Spleen (tissue), 11 donors: ENCODE data around the gene DYDC1. TPM values are rescaled to one million over a fixed set of nuclear protein-coding genes. Genes with fewer than 3 reads are reported as not detected.

Experiments
- DNase-seq: peaks from one replicate; pipeline ENCODE4 v3.0.0-alpha.2; 2020
- H3K27ac ChIP-seq, 8 donors: fragments of 200-600 bp; sonication (generic) in 7 of 8; 1 replicate in 4 of 8; 2 replicates in 4 of 8; pipeline versions ENCODE4 v1.5.0 to v1.8.0; 2016 to 2021; ENCODE audit warnings: inconsistent platforms in 4 of 8, mild to moderate bottlenecking in 4 of 8, moderate library complexity in 1 of 8
- H3K27me3 ChIP-seq, 7 donors: fragments of 200-600 bp; sonication (generic) in 6 of 7; replicated peaks in 1 of 7; 1 replicate in 4 of 7; 2 replicates in 3 of 7; pipeline versions ENCODE4 v1.5.0 to v1.8.0; 2016 to 2021; ENCODE audit warnings: inconsistent platforms in 3 of 7, mild to moderate bottlenecking in 1 of 7
- H3K36me3 ChIP-seq, 6 donors: fragments of 200-600 bp; sonication (generic) in 5 of 6; 1 replicate in 4 of 6; 2 replicates in 2 of 6; pipeline versions ENCODE4 v1.5.0 to v1.8.0; 2016 to 2021; ENCODE audit warnings: inconsistent platforms in 2 of 6
- H3K4me1 ChIP-seq, 6 donors: fragments of 200-600 bp; sonication (generic) in 5 of 6; 1 replicate in 3 of 6; 2 replicates in 3 of 6; pipeline versions ENCODE4 v1.5.0 to v1.8.0; 2016 to 2021; ENCODE audit warnings: inconsistent platforms in 3 of 6
- H3K4me3 ChIP-seq, 8 donors: fragments of 200-600 bp; sonication (generic) in 7 of 8; 1 replicate in 4 of 8; 2 replicates in 4 of 8; pipeline versions ENCODE4 v1.5.0 to v1.8.0; 2016 to 2021; ENCODE audit warnings: inconsistent platforms in 4 of 8, mild to moderate bottlenecking in 4 of 8, moderate library complexity in 2 of 8
- H3K9me3 ChIP-seq, 8 donors: fragments of 200-600 bp; sonication (generic) in 7 of 8; 1 replicate in 4 of 8; 2 replicates in 4 of 8; pipeline versions ENCODE4 v1.5.0 to v1.8.0; 2016 to 2021; ENCODE audit warnings: inconsistent platforms in 4 of 8
- CTCF ChIP-seq, 11 experiments: fragments of 200-600 bp in 7 of 11; fragments of 450-650 bp in 4 of 11; sonication (generic) in 4 of 11; IDR thresholded peaks in 8 of 11; conservative IDR thresholded peaks in 3 of 11; 1 replicate in 7 of 11; 2 replicates in 4 of 11; pipeline versions ENCODE4 v1.4.0 to v1.8.0; 2016 to 2021; ENCODE audit warnings: antibody characterized with exemption in 11 of 11, inconsistent platforms in 4 of 11, mild to moderate bottlenecking in 1 of 11
- POLR2A ChIP-seq, 3 donors: fragments of 450-650 bp; IDR thresholded peaks; one replicate each; pipeline ENCODE4 v1.5.1; 2017; ENCODE audit warnings: antibody characterized with exemption in 3 of 3, mild to moderate bottlenecking in 1 of 3
- POLR2AphosphoS5 ChIP-seq, 3 donors: sonication (generic); formaldehyde crosslinking; IDR thresholded peaks; one replicate each; pipeline ENCODE4 v1.5.1; 2017; ENCODE audit warnings: antibody characterized with exemption in 3 of 3
- WGBS, 5 donors: extraction: QIAGEN DNeasy Blood & Tissue Kit in 3 of 5; methylation state at CpG; one replicate each; pipeline versions ENCODE4 v1.1.5 to v1.1.7; 2013 to 2018; 5-methylcytosine and 5-hydroxymethylcytosine counted together
- intact Hi-C: fragments of 100-400 bp; cut with DNase I; formaldehyde crosslinking; loops from one replicate; pipeline ENCODE4 v1.15.0; 2023; ENCODE audit warnings: low total_unique reads
- polyA plus RNA-seq, 3 donors: library from polyadenylated mRNA; stranded (reverse); fragments of 200-250 nt; gene quantifications; one replicate each; pipeline ENCODE4 v1.2.1, GENCODE V29; 2013
- total RNA-seq, 7 donors: library from RNA; depleted of rRNA in 3 of 7; stranded (reverse); fragments of >200 nt in 3 of 7; fragmentation: NEBNext Ultra II Directional in 4 of 7; extraction: Animal tissue kit (Norgen Biotek cat#: 25700) in 4 of 7; gene quantifications; one replicate each; pipeline versions ENCODE4 v1.1.0 to v1.2.1, GENCODE V29; 2016 to 2021
- donor health status: healthy with polysubstance abuse.
- donor health status: DM: no; HTN: no; CAD: no; lungs with moderate emphysema.
- donor health status: DM: no; HTN: no; CAD: no.
- donor health status: Bipolar disorder and iron deficiency.
- donor health status: healthy.
- donor health status: DM: no; HTN: no; CAD: no.
- donor health status: DM: yes; HTN: yes; CAD: no.

DYDC1 gene
- total and polyA plus RNA-seq, 10 donors, result not detected

GRCh38 chr10:80324086-80324485, 32.5 kb downstream of the DYDC1 start:
- H3K36me3 ChIP-seq, result no peaks in the 10 kb centered on the region
- no peaks in the 10 kb centered on the region for H3K9me3 ChIP-seq
- no peak for TF ChIP-seq CTCF (IDR thresholded peaks at IDR 0.05 in 8 of 11, conservative IDR thresholded peaks at IDR 0.05 in 3 of 11)
- TF ChIP-seq POLR2A (IDR thresholded peaks at IDR 0.05), result no peak
- WGBS, 5 donors, result 33 to 60% (median 48%) methylated on average over 1 of the region's 1 CpG
- H3K4me1 ChIP-seq, result no peaks in the 10 kb centered on the region
- DNase-seq, result no peak
- no peak overlapping the region for H3K27ac ChIP-seq
- H3K27me3 ChIP-seq, result peaks cover 0 to 9% (median 0%) of the 10 kb centered on the region in 7 donors
- intact Hi-C loops, result no loop called here
- no peak overlapping the region for H3K4me3 ChIP-seq

- H3K4me1 ChIP-seq, result no peaks in the 10 kb centered on the region
- H3K27ac ChIP-seq, result no peak overlapping the region
- H3K36me3 ChIP-seq, result no peaks in the 10 kb centered on the region
- H3K27me3 ChIP-seq, result peaks cover 0 to 3% (median 0%) of the 10 kb centered on the region in 7 donors
- TF ChIP-seq CTCF (IDR thresholded peaks at IDR 0.05 in 8 of 11, conservative IDR thresholded peaks at IDR 0.05 in 3 of 11) (no peak), POLR2AphosphoS5 (IDR thresholded peaks at IDR 0.05) (no peak), POLR2A (IDR thresholded peaks at IDR 0.05) (no peak)
- no peak overlapping the region for H3K4me3 ChIP-seq
- no peaks in the 10 kb centered on the region for H3K9me3 ChIP-seq
- WGBS, 5 donors, result 49 to 77% (median 69%) methylated on average over 3 of the region's 3 CpGs
- no peak for DNase-seq
- intact Hi-C loops, result no loop called here
Measured at GRCh38 chr10:80323311-80323710, 33.2 kb downstream of the DYDC1 start.

GRCh38 chr10:80322711-80323110, 33.8 kb downstream of the DYDC1 start:
- H3K36me3 ChIP-seq, result no peaks in the 10 kb centered on the region
- TF ChIP-seq CTCF (IDR thresholded peaks at IDR 0.05 in 8 of 11, conservative IDR thresholded peaks at IDR 0.05 in 3 of 11), result no peak
- no peak for TF ChIP-seq POLR2A (IDR thresholded peaks at IDR 0.05)
- TF ChIP-seq POLR2AphosphoS5 (IDR thresholded peaks at IDR 0.05), result no peak
- H3K27ac ChIP-seq, result no peak overlapping the region
- H3K27me3 ChIP-seq, result peaks cover 0 to 3% (median 0%) of the 10 kb centered on the region in 7 donors
- WGBS, 5 donors, result 43 to 78% (median 59%) methylated on average over 1 of the region's 1 CpG
- H3K4me1 ChIP-seq, result no peaks in the 10 kb centered on the region
- no peak for DNase-seq
- no peak overlapping the region for H3K4me3 ChIP-seq
- H3K9me3 ChIP-seq, result no peaks in the 10 kb centered on the region
- intact Hi-C loops, result no loop called here

GRCh38 chr10:80322158-80322557, 34.4 kb downstream of the DYDC1 start:
- DNase-seq, result no peak
- intact Hi-C loops, result no loop called here
- H3K4me3 ChIP-seq, result no peak overlapping the region
- 78 to 90% (median 83%) methylated on average over 2 of the region's 2 CpGs for WGBS, 5 donors
- TF ChIP-seq POLR2AphosphoS5 (IDR thresholded peaks at IDR 0.05) (no peak), CTCF (IDR thresholded peaks at IDR 0.05 in 8 of 11, conservative IDR thresholded peaks at IDR 0.05 in 3 of 11) (no peak), POLR2A (IDR thresholded peaks at IDR 0.05) (no peak)
- no peak overlapping the region for H3K27ac ChIP-seq
- H3K4me1 ChIP-seq, result no peaks in the 10 kb centered on the region
- H3K27me3 ChIP-seq, result peaks cover 0 to 3% (median 0%) of the 10 kb centered on the region in 7 donors
- H3K36me3 ChIP-seq, result no peaks in the 10 kb centered on the region
- no peaks in the 10 kb centered on the region for H3K9me3 ChIP-seq
